Cerebellar nuclear complex (tissue), 1 donor: ENCODE data around the gene DIP2C.
"Not testable (repeated sequence)": the region's sequence is repeated elsewhere in the genome, so short reads cannot be mapped to it uniquely, and the experiment has no call there.

Experiments used
- DNase-seq, 2 experiments: peaks; one replicate each; lab custom pipeline; 2025; lab: John Stamatoyannopoulos, UW

Gene DIP2C

DNA sequence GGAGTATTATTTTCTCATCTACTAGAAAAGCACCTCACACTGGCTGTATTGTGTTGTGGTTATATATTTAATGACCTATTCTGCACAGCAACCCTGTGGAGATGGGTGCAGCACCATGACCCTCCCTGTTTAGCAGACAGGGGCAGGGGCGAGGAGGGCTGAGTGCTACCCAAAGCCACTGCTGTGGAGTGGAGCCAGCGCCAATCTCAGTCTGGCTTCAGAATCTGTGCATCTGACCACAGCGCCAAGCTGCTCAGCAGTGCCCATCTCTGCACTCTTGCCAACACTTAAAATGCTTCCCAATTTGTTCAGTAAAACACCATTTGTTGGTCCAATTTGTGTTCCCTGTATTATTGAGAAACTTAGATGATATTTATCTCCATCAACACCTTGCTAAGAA, 315.1 kb downstream of the DIP2C start:
- peak; percentile 10 to 45 for DNase-seq

- DNase-seq, result no peak
Observed at GRCh38 chr10:373526-374309, 315.8 kb downstream of the DIP2C start.

GRCh38 chr10:373015-373414, 316.5 kb downstream of the DIP2C start:
- DNase-seq, result no peak

- no peak for DNase-seq
Observed at GRCh38 chr10:372566-372965, 316.9 kb downstream of the DIP2C start.

- DNase-seq, result no peak
Observed at GRCh38 chr10:371515-371914, 318.0 kb downstream of the DIP2C start.

DNA sequence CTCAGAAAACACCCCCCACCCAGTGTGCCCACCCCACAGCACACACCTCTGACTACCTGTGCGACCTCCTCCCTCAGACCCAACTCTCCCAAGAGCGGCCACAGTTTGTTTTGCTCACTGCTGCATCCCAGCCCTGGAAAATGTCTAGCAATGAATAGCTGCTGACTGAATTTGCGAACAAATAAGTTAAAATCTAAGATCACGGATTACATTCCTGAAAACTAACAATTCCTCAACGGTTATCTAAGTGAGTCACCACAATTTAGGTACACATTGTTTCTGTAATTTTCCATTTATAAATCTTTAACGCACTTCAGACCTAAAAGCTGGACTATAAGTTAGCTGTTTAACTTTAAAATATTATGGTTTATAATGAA, 319.0 kb downstream of the DIP2C start:
- no peak for DNase-seq

- DNase-seq, result no peak
Observed at GRCh38 chr10:369684-370448, 319.6 kb downstream of the DIP2C start.

DNA sequence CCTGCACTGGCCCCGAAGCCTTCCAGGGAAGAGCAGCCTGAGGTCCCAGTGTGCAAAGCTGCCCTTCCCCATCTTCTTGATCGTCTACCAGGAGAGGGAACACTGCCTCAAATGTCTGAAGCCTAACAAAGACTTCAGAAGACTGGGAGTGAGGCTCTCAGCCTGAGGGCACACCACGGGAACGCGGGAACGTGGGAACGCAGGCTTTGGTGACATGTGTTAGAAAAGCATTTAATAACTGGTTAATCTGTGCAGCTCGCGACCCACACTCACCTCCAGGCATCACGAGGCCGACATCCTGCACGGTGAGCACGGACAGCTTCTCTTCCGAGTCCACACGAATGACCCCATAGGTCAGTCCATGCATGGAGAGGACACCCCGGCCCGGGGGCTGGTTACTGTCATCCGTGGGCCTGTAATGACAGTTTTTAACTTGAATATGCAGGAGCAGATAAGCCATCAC, 320.2 kb downstream of the DIP2C start:
- no peak for DNase-seq

GRCh38 chr10:368579-369220, 320.8 kb downstream of the DIP2C start:
- DNase-seq, result peak; percentile 22 to 39

DNA sequence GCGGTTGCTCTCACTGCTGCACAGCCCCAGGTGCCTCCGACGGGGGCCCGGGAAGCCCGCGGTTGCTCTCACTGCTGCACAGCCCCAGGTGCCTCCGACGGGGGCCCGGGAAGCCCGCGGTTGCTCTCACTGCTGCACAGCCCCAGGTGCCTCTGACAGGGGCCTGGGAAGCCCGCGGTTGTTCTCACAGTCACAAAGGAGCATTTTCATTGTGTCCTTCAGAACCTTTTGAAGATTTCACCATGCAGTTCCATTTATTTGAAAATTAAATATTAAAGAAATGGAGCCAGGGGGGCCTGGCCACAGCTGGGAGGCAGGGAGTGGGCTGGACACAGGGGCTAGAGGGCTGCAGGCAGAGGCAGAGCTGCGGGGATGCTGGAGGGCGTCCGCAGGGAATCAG, 321.4 kb downstream of the DIP2C start:
- DNase-seq, result not testable (repeated sequence)

GRCh38 chr10:367636-368035, 321.8 kb downstream of the DIP2C start:
- DNase-seq, result no peak

DNA sequence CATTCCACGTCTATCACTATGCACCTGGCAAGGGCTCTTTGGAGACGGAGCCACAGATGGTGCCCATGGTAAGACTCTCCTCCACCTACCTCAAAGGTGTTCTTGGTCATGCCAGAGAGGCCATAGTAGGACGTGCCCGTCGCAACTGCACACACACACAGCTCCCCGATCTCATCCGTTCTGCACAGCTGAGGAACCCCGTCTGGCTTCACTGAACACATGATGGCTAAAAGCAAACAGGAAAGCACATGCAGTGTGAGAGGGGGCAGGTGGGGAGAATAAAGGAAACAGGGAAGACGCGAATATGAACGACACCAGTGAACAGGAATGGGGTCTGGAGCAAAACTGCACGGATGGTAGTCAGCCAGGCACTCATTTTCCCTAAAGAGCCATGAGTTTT, 323.3 kb downstream of the DIP2C start:
- no peak for DNase-seq

GRCh38 chr10:364267-364775, 325.1 kb downstream of the DIP2C start:
- DNase-seq, result no peak

GRCh38 chr10:363152-363551, 326.3 kb downstream of the DIP2C start:
- no peak for DNase-seq

DNA sequence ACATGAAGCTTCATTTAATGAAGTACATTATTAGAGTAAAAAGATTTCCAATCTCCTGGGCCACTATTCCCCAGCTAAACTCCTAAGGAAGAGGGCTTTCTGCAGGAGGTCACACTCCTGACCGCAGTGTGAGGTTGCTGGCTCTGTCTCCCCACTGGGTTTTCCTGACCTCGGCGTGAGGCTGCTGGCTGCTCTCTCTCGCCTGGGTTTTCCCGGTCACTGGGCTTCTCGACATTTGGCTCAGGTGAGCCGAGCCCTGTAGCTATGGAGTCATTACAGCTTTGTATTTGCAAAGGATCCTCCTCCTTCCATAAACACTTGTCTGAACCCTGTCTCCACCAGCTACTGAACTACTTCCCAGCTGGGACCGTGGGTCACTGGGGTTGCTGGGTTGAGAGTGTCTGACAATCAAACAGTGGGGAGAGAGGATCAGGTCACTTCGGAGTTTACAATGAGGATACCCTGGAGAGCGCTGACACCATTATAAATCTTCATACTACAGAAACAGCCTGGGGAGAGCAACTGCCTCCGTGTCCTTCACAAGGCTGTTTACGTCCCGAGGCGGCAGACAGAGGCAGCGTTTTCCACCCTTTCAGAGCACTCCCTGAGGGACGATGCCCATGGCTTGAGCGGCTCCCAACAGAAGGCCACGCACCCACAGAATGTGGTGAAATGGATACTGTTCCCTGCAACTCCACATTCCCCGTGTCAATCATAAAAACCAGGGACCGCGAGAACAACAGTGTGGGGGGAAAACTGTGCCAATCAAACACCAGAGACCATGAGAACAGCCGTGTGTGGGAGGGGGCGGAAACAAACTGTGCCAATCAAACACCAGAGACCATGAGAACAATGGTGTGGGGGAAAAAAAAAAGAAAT, 328.0 kb downstream of the DIP2C start:
- DNase-seq, result no peak

- DNase-seq, result no peak
Observed at GRCh38 chr10:360653-361052, 328.8 kb downstream of the DIP2C start.

- no peak for DNase-seq
Observed at GRCh38 chr10:359762-360161, 329.7 kb downstream of the DIP2C start.

DNA sequence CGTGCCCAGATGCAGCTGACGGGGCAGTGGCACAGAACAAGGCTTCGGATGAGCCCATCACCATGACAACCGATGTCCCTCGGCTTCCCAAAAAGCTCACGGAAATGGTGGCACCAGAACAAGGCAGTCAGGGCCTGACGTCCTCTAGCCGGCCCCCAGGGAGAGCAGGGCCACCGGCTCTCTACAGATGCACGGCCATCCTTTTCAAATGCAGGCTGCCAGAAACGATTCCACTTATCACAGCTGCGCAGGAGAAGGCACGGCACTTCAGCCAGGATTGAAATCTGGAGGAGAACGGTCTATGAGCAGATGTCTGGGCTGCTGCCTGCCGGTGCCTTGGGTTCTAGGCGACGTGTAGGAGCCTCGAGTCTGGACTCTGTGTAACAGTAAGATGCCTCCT, 330.4 kb downstream of the DIP2C start:
- DNase-seq, result no peak

GRCh38 chr10:357201-357950, 332.1 kb downstream of the DIP2C start:
- DNase-seq, result no peak

GRCh38 chr10:356452-356851, 333.0 kb downstream of the DIP2C start:
- no peak for DNase-seq
